ENCODE data around the gene KHDC1L.
"Not testable (repeated sequence)": the region's sequence is repeated elsewhere in the genome, so short reads cannot be mapped to it uniquely, and the experiment has no call there.

Gene KHDC1L

GRCh38 chr6:73225396-73225795 lies at the start of gene KHDC1L:
Gene KHDC1L, minus strand, starts transcription at chr6:73225496. Its CDS starts 88 bp downstream, at chr6:73225408.
- DNase-seq (ENCODE audit: low read depth in 2 of 2): no peak

DNA sequence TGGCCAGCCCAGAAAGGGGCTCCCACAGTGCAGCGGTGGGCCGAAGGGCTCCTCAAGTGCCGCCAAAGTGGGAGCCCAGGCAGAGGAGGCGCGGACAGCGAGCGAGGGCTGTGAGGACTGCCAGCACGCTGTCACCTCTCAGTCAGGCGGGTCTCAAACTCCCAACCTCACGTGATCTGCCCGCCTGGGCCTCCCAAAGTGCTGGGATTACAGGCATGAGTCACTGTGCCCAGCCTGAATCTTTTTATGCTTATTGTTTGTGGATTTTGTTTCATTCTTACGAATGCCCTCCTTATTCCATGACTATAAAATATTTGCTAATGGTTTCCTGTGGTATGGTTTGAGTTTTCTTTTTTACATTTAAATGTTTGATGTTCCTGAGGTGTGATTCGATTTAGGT lies 44.0 kb upstream of the KHDC1L start:
- DNase-seq (ENCODE audit: low read depth in 2 of 2): not testable (repeated sequence)

DNA sequence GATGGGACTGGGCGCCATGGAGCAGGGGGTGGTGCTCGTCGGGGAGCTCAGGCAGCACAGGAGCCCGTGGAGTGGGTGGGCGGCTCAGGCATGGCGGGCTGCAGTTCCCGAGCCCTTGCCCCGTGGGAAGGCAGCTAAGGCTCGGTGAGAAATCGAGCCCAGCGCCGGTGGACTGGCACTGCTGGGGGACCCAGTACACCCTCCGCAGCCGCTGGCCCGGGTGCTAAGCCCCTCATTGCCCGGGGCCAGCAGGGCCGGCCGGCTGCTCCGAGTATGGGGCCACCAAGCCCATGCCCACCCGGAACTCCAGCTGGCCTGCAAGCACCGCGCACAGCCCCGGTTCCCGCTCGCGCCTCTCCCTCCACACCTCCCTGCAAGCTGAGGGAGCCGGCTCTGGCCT lies 43.6 kb upstream of the KHDC1L start:
- DNase-seq (ENCODE audit: low read depth in 2 of 2): not testable (repeated sequence)

- no peak for DNase-seq (ENCODE audit: low read depth in 2 of 2)
Measured at GRCh38 chr6:73264446-73264845, 39.1 kb upstream of the KHDC1L start.

GRCh38 chr6:73263570-73263909 lies 38.2 kb upstream of the KHDC1L start:
- DNase-seq (ENCODE audit: low read depth in 2 of 2): no peak

DNA sequence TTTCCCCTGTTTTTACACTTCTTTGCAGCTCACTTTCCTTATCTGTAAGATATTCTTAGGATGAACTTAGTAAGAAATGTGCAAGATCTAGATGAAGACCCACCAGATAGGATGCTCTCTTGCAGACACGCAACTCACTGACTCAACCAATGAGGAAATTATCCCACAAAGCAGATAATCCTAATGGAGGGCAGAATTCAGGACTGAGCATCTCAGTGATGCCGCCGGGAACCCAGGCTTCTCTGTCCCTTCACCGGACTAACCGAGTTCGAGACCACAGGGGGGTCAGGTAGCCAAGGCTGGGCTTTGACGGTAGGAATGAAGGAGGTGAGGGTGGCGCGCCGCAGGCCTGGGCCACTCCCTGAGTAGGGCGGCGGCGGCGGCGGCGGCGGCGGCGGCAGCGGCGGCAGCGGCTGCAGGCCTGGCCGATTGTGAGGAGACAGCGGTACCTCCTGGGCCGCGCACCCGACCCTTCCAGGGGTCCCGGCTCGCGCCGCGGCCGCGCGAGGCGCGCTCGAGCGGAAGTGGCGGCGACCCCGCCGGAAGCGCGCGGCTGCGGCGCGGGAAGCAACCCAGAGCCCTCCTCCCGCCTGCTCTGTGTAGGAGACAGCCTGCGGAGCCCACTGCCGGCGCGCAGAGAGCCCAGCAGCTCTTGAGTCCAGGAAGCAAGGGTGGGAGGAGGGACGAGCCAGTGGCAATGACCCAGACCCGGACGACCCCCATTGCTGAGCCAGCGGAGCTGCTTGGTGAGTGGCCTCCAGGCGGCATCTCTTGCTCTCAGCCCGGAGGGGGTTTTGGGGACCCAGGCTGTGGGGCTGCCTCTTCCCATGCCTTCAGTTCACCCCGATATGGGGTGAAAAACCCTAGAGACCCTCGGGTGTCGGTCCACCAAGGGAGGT lies 37.6 kb upstream of the KHDC1L start, which contains the start of gene KHDC1:
TSS of gene KHDC1 (minus strand) at position 526 of the 899 bp plus-strand sequence. CDS start 20,679 bp downstream, outside the sequence.
- DNase-seq (ENCODE audit: low read depth in 2 of 2): peak; percentile 26 to 32

GRCh38 chr6:73258721-73259120 lies 33.4 kb upstream of the KHDC1L start:
- no peak for DNase-seq (ENCODE audit: low read depth in 2 of 2)

DNA sequence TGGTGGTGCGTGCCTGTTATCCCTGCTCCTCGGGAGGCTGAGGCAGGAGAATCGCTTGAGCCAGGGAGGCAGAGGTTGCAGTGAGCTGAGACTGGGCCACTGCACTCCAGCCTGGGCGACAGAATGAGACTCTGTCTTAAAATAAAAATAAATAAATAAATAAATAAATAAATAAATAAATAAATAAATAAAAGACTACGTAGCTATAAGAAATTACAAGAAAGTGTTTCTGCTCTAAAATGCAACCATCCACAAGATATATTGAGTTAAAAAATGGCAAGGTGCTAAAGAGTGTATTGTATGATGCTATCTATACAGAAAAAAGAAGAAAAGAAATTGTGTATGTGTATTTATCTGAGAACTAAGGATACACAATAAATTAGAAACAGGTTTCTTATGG lies 29.0 kb upstream of the KHDC1L start:
- DNase-seq (ENCODE audit: low read depth in 2 of 2): not testable (repeated sequence)

DNA sequence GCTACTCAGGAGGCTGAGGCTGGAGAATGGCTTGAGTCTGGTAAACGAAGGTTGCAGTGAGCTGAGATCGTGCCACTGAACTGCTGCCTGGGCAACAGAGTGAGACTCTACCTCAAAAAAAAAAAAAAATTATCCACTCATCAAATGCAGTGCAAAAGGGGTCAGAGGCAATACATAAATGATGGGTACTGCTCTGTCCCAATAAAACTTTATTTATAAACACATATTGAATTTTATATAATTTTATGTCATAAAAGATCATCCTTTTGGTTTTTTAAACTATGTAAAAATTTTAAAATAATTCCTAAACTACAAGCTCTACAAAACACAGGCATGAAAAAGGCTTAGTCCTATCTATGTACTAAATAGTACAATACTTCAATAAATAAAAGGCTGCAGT lies 27.4 kb upstream of the KHDC1L start:
- DNase-seq (ENCODE audit: low read depth in 2 of 2): no peak

DNA sequence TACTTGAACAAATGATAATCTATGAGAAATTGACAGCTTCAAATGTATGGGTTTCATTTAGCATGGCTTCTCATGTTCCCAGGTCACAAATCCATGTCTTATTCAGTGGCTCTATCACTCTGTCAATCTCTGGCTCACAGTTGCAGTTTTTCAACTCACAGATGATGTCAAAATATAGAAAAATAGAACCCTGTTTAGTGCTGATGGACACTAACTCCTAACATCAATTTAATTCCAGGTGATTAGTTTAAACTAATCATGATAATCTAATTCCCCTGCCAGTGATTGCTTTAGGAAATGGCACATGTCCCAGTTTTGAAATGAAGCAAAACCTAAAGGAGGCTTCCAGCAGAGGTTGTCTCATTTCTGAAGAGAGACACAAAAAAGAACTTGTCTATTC lies 24.7 kb upstream of the KHDC1L start:
- no peak for DNase-seq (ENCODE audit: low read depth in 2 of 2)

GRCh38 chr6:73248192-73248903 lies 23.1 kb upstream of the KHDC1L start:
- no peak for DNase-seq (ENCODE audit: low read depth in 2 of 2)

DNA sequence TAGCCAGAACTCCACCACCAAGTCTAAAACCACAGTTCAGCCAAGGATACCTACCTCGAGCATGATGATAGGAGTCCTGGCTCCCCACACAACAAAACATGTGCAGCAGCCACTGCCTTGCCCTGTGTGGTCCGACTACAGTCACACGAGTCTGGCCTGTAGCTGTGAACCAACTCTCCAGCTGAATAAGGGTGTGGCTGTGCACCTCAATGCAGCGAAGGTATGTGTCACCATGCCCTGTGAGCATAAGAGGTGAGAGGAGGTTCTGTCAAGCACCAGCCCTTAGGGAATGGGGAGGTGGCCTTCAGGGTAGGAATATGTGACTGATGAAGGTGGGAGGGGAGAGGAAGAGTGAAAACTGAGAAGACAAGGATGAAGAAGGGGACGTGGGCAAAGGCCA lies 16.7 kb upstream of the KHDC1L start:
- DNase-seq (ENCODE audit: low read depth in 2 of 2): no peak

GRCh38 chr6:73240730-73241129 lies 15.4 kb upstream of the KHDC1L start:
- no peak for DNase-seq (ENCODE audit: low read depth in 2 of 2)

GRCh38 chr6:73236144-73236750 lies 11.0 kb upstream of the KHDC1L start:
- DNase-seq (ENCODE audit: low read depth in 2 of 2): no peak

- no peak for DNase-seq (ENCODE audit: low read depth in 2 of 2)
Measured at GRCh38 chr6:73234733-73235132, 9.4 kb upstream of the KHDC1L start.

DNA sequence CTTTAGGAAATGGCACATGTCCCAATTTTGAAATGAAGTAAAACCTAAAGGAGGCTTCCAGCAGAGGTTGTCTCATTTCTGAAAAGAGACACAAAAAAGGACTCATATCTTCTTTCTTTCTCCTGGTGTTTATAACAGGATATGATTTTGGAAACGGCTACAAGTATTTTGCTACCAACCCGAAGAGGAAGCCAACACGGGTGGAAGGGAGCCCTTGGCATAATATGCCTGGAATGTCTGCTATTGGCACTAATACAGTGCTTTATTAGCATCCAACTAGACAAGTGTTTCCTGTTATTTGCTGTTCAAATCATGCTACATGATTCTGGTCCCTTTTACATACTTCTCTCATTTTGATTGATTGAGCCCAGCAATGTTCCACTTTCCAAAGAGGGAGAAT lies 8.7 kb upstream of the KHDC1L start:
- DNase-seq (ENCODE audit: low read depth in 2 of 2): not testable (repeated sequence)

- no peak for DNase-seq (ENCODE audit: low read depth in 2 of 2)
Measured at GRCh38 chr6:73233048-73233447, 7.8 kb upstream of the KHDC1L start.

DNA sequence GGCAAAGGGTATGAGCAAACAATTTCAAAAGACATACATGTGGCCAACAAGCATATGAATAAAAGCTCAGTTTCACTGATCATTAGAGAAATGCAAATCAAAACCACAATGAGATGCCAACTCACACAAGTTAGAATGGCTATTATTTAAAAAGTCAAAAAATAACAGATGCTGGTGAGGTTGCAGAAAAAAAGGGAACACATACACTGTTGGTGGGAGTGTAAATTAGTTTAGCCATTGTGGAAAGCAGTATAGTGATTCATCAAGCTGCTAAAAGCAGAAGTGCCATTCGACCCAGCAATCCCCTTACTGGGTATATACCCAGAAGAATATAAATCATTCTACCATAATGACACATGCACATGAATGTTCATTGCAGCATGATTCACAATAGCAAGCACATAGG lies 6.7 kb upstream of the KHDC1L start:
- no peak for DNase-seq (ENCODE audit: low read depth in 2 of 2)

DNA sequence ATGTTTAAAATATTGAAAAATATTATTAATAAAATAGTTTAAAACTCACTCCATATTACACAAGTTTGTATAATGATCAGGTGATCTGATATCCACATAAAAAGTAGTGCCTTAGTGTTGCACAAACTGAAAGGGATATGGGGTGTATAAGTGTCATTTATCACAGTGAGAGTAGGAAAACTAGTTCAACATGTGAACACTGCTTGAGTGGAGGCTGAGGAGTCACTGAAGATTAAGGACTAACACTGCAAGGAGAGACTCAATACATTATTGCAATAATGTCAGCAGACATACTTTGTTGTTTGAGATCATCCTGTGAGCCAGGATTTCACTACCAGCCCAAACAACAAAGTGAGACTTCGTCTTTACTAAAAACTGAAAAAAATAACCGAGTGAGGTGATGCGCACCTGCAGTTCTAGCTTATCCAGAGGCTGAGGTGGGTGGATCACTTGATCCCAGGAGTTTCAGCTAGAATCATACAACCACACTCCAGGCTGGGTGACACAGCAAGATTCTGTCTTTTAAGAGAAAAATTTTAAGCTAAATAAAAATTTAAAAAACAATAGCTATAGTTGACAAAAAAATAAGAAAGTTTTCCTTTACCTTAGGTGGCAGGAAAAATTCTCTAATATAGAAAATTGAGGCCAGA lies 2.4 kb upstream of the KHDC1L start:
- no peak for DNase-seq (ENCODE audit: low read depth in 2 of 2)

DNA sequence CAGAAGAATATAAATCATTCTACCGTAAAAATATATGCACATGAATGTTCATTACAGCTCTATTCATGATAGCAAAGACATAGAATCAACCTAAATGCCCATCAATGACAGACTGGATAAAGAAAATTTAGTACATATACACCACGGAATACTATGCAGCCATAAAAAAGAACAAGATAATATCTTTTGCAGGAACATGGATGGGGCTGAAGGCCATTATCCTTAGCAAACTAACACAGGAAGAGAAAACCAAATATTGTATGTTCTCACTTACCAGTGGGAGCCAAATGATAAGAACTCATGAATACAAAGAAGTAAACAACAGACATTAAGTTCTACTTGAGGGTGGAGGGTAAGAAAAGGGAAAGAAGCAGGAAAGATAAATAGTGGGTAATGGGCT lies 8.4 kb downstream of the KHDC1L start:
- no peak for DNase-seq (ENCODE audit: low read depth in 2 of 2)

GRCh38 chr6:73209117-73209516 lies 16.2 kb downstream of the KHDC1L start:
- DNase-seq (ENCODE audit: low read depth in 2 of 2): no peak

DNA sequence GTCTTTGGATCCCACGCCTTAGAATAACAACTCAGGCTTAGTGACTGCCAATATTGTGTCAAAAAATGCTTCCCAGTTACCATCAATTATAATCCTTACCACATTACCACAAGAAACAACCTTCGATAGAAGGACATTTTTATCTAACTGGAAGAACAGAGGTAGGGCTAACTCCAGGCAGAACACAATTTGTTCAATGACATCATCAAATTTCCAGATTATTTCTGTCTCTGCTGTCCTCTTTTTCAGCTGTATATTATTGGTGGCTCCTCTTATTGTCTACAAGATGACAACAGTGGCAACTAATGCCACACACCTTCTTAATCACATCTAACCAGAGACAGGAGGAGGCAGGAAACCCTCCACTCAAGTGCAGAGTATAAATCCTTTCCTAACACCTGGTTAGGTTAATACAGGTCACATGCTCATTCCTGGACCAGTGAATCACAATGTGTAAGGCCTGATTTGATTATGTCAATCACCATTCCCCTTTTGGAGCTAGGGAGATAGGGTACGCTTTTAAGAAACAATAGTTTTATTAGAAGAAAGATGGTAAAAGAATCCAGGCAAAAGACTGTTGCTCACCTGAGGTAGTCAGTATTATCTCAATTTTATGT lies 18.0 kb downstream of the KHDC1L start:
- no peak for DNase-seq (ENCODE audit: low read depth in 2 of 2)

Data from stimulated activated CD8-positive, alpha-beta memory T cell treated with anti-CD3 and anti-CD28 coated beads, Interleukin-7, amount 100 ng/mL, for 1 hour (primary cell).